T-cell (primary cell): Measurements from ENCODE around the gene APOD. TPM values are rescaled to one million over a fixed set of nuclear protein-coding genes. Genes with fewer than 3 reads are reported as not detected.
A peak's percentile ranks its signal among the peaks of the same experiment; 100 is the strongest.

Source experiments
- ATAC-seq, 4 experiments: fragments of 200-7000 bp in 3 of 4; fragments of 150-1000 bp in 1 of 4; cut with Tn5 transposase; replicated peaks in 1 of 4; 1 replicate in 3 of 4; 2 replicates in 1 of 4; pipeline ENCODE4 v1.10.0; 2021; ENCODE audit warnings: moderate library complexity in 3 of 4, mild to moderate bottlenecking in 2 of 4, moderate number of reproducible peaks in 1 of 4
- CTCF ChIA-PET, 2 donors: fragments of 300-600 bp; sonication (Branson Sonifier 250); formaldehyde crosslinking; loops; one replicate each; lab custom pipeline; 2022; ENCODE audit warnings: antibody characterized with exemption in 2 of 2; lab: Charles Lee
- POLR2A ChIA-PET, 2 donors: fragments of 300-600 bp; sonication (Branson Sonifier 250); formaldehyde crosslinking; loops; one replicate each; lab custom pipeline; 2022; ENCODE audit warnings: antibody characterized with exemption in 2 of 2; lab: Charles Lee
- DNase-seq, 35 experiments: peaks; one replicate each; pipeline versions ENCODE4 v3.0.0 to v3.0.0-alpha.2; 2013 to 2023
- H3K27ac ChIP-seq: one replicate; pipeline ENCODE4 v1.5.1; 2013; ENCODE audit warnings: low read length
- H3K27me3 ChIP-seq, 2 experiments: replicated peaks in 1 of 2; 1 replicate in 1 of 2; 2 replicates in 1 of 2; pipeline versions ENCODE4 v1.6.1 to v1.7.0; 2013; ENCODE audit warnings: low read length in 1 of 2, mixed read lengths in 1 of 2; ENCODE audit not compliant: control insufficient read depth in 2 of 2, insufficient read depth in 2 of 2; ENCODE audit errors: extremely low read depth in 1 of 2
- H3K36me3 ChIP-seq, 2 donors: 1 replicate in 1 of 2; 2 replicates in 1 of 2; pipeline versions ENCODE4 v1.6.1 to v1.7.0; 2013; ENCODE audit warnings: low read length in 1 of 2; ENCODE audit not compliant: control insufficient read depth in 2 of 2, insufficient read depth in 1 of 2; ENCODE audit errors: extremely low read depth in 1 of 2
- H3K4me1 ChIP-seq, 2 experiments: 1 replicate in 1 of 2; 2 replicates in 1 of 2; pipeline versions ENCODE4 v1.6.1 to v1.7.0; 2013; ENCODE audit warnings: low read length in 2 of 2, mixed read lengths in 1 of 2; ENCODE audit not compliant: insufficient read depth in 2 of 2, control insufficient read depth in 1 of 2; ENCODE audit errors: extremely low read depth in 1 of 2
- H3K4me3 ChIP-seq, 2 donors: 1 replicate in 1 of 2; 2 replicates in 1 of 2; pipeline versions ENCODE4 v1.5.1 to v1.7.0; 2013; ENCODE audit warnings: mild to moderate bottlenecking in 2 of 2, low read length in 1 of 2, moderate library complexity in 1 of 2; ENCODE audit not compliant: control insufficient read depth in 1 of 2; ENCODE audit errors: extremely low read depth in 1 of 2
- H3K9me3 ChIP-seq: 2 replicates; pipeline ENCODE4 v1.7.0; 2013
- H3K27ac Mint-ChIP-seq, 2 donors: one replicate each; pipeline ENCODE4 v1.8.0; 2020 to 2021; ENCODE audit warnings: mild to moderate bottlenecking in 2 of 2, mixed read lengths in 2 of 2
- H3K27me3 Mint-ChIP-seq, 2 donors: one replicate each; pipeline ENCODE4 v1.8.0; 2021 to 2022; ENCODE audit warnings: mixed read lengths in 2 of 2
- H3K36me3 Mint-ChIP-seq: one replicate; pipeline ENCODE4 v1.8.0; 2021; ENCODE audit warnings: mixed read lengths
- H3K4me1 Mint-ChIP-seq, 3 donors: one replicate each; pipeline ENCODE4 v1.8.0; 2020 to 2022; ENCODE audit warnings: mixed read lengths in 3 of 3, mild to moderate bottlenecking in 1 of 3
- H3K4me3 Mint-ChIP-seq, 3 donors: one replicate each; pipeline ENCODE4 v1.8.0; 2020 to 2022; ENCODE audit warnings: mild to moderate bottlenecking in 3 of 3, mixed read lengths in 3 of 3, moderate library complexity in 3 of 3
- H3K9me3 Mint-ChIP-seq, 3 donors: one replicate each; pipeline ENCODE4 v1.8.0; 2020 to 2022; ENCODE audit warnings: mixed read lengths in 3 of 3
- WGBS: methylation state at CpG from one replicate; pipeline ENCODE4 v1.1.5; 2013; ENCODE audit warnings: missing lambda C conversion rate; ENCODE audit not compliant: insufficient coverage; 5-methylcytosine and 5-hydroxymethylcytosine counted together
- total RNA-seq, 35 experiments: library from RNA in 6 of 35; stranded (reverse) in 6 of 35; fragments of 120-200 nt in 1 of 35; gene quantifications; one replicate each; pipeline versions ENCODE4 v1.2.1 to v1.2.4 and lab custom pipeline; 2013 to 2026

APOD gene
- total RNA-seq, 5 donors from 2014 or later (not counting 1 experiment from before 2014, with no cell fraction given), result 0.55 TPM; not detected in 4

GRCh38 chr3:195522254-195523023 lies 61.3 kb downstream of the APOD start:
- Mint-ChIP-seq H3K9me3 (no peaks in the 10 kb centered on the region), H3K27me3 (no peaks in the 10 kb centered on the region), H3K4me1 (peaks cover 46 to 55% (median 54%) of the 10 kb centered on the region in 3 donors), H3K36me3 (peaks cover 40% of the 10 kb centered on the region), H3K27ac (peak overlapping the region; percentile 50 to 83), H3K4me3 (no peak overlapping the region)
- ChIA-PET CTCF (interaction anchor here (0.6 to 2.5 kb wide), 12 partner anchors 11 to 252 kb away, joined by 4 to 27 read pairs (median 5); partner anchors contain the start of genes PPP1R2 (in 2 of the 2) and XXYLT1 (in 2 of the 2)), POLR2A (interaction anchor here (0.6 to 1.0 kb wide), 4 partner anchors 12 to 251 kb away, joined by 3 to 18 read pairs (median 4); partner anchors contain the start of gene XXYLT1 (in 1 of the 2))
- H3K36me3 ChIP-seq, result peaks cover 0 to 45% of the 10 kb centered on the region in 2 donors
- no peaks in the 10 kb centered on the region for H3K27me3 ChIP-seq
- no peak overlapping the region for H3K4me3 ChIP-seq
- no peak for ATAC-seq
- DNase-seq, result peak in 6 of 35 experiments; percentile 19 to 68 (median 28)
- H3K4me1 ChIP-seq, result peaks cover 18 to 30% of the 10 kb centered on the region in 2 experiments
- H3K27ac ChIP-seq, result peak overlapping the region; percentile 2
- no peaks in the 10 kb centered on the region for H3K9me3 ChIP-seq
- no CpG with 5 or more reads among the region's 6 CpGs for WGBS

Other genes with a start within 250 kb of the APOD start
- gene ACAP2, start 140.9 kb downstream of the APOD start, total RNA-seq, result 10 to 100 TPM; 63.6 to 90.7 (median 72.5) TPM
- gene PPP1R2, start 40.6 kb downstream of the APOD start, total RNA-seq, result 100 to 1,000 TPM; 113 to 154 (median 123) TPM
- gene MUC20, start 137.0 kb upstream of the APOD start, total RNA-seq, result 10 to 100 TPM in 1 of 5 donors, 1 to 10 TPM in 4; 4.8 to 16.2 (median 8.9) TPM
- gene MUC4, start 228.0 kb upstream of the APOD start, total RNA-seq, result under 1 TPM in 4 of 5 donors, not detected in 1; 0.03 to 0.16 (median 0.05) TPM